K562 (cell line): ENCODE measurements around the gene TMEM141. TPM values are rescaled to one million over a fixed set of nuclear protein-coding genes. Genes with fewer than 3 reads are reported as not detected.

Experiments used
- ATAC-seq: fragments of 200-7000 bp; cut with Tn5 transposase; 3 replicates; pipeline ENCODE4 v1.9.1; 2020; ENCODE audit warnings: moderate library complexity
- BruUV-seq: library from RNA; stranded (reverse); fragments of 400-500 nt; replicated peaks from 2 replicates; lab custom pipeline; 2021; lab: Mats Ljungman, UMichigan
- CTCF ChIA-PET: fragments of 300-600 bp; formaldehyde crosslinking; extraction: SDS; loops from one replicate; lab custom pipeline; 2021; ENCODE audit warnings: low intra/inter-chr PET ratio; lab: Yijun Ruan, JAX
- POLR2A ChIA-PET: fragments of 300-600, 350-650 bp; sonication (Branson Sonifier 250); formaldehyde crosslinking; extraction: SDS; loops from one replicate; lab custom pipeline; 2021; ENCODE audit warnings: antibody characterized with exemption, inconsistent platforms; lab: Yijun Ruan, JAX
- DNase-seq, 4 experiments: peaks; one replicate each; pipeline versions ENCODE4 v3.0.0 to v3.0.0-alpha.2; 2011 to 2018; ENCODE audit warnings: low spot score in 3 of 4, mixed read lengths in 3 of 4; ENCODE audit errors: extremely low read depth in 1 of 4
- FAIRE-seq: peaks from 2 replicates; lab custom pipeline; 2011; peaks lifted over from hg19 to GRCh38; lab: Jason Lieb, UNC
- H2AFZ ChIP-seq: 2 replicates; pipeline ENCODE4 v1.6.0; 2011; ENCODE audit warnings: low read depth, low read length, control low read depth, inconsistent platforms
- H3K27ac ChIP-seq: fragments of 200-600 bp; 3 replicates; pipeline ENCODE4 v1.8.0; 2011; ENCODE audit warnings: low read depth, mild to moderate bottlenecking, control low read depth, inconsistent platforms, low read length, moderate library complexity, mixed read lengths; ENCODE audit errors: extremely low read depth
- H3K27me3 ChIP-seq, 2 experiments: fragments of 300-600 bp in 1 of 2; 2 replicates in 1 of 2; 3 replicates in 1 of 2; pipeline versions ENCODE4 v1.6.0 to v1.8.0; 2011; ENCODE audit warnings: inconsistent platforms in 2 of 2, low read length in 2 of 2, mild to moderate bottlenecking in 1 of 2, mixed read lengths in 1 of 2, moderate library complexity in 1 of 2; ENCODE audit not compliant: control insufficient read depth in 2 of 2, insufficient read depth in 2 of 2
- H3K36me3 ChIP-seq: fragments of 300-600 bp; 3 replicates; pipeline ENCODE4 v1.8.0; 2011; ENCODE audit warnings: mild to moderate bottlenecking, low read length, inconsistent platforms; ENCODE audit not compliant: control insufficient read depth, insufficient read depth
- H3K4me1 ChIP-seq, 2 experiments: fragments of 200-600 bp in 1 of 2; replicated peaks in 1 of 2; 2 replicates in 1 of 2; 3 replicates in 1 of 2; pipeline versions ENCODE4 v1.5.1 to v1.8.0; 2011; ENCODE audit warnings: inconsistent platforms in 2 of 2, low read length in 2 of 2, mild to moderate bottlenecking in 1 of 2, mixed read lengths in 1 of 2, moderate library complexity in 1 of 2; ENCODE audit not compliant: control insufficient read depth in 2 of 2, insufficient read depth in 2 of 2
- H3K4me2 ChIP-seq: 2 replicates; pipeline ENCODE4 v1.6.1; 2011; ENCODE audit warnings: low read length, control low read depth, inconsistent platforms, mixed read lengths; ENCODE audit not compliant: insufficient read depth
- H3K4me3 ChIP-seq: fragments of 200-600 bp; sonication (generic), shearing (Covaris generic); 2 replicates; pipeline ENCODE4 v1.5.1; 2016; ENCODE audit warnings: control low read depth, inconsistent platforms
- H3K79me2 ChIP-seq: fragments of 200-600 bp; 3 replicates; pipeline ENCODE4 v1.8.0; 2011; ENCODE audit warnings: low read length, inconsistent platforms; ENCODE audit not compliant: control insufficient read depth, insufficient read depth
- H3K9ac ChIP-seq, 2 experiments: 2 replicates each; pipeline versions ENCODE4 v1.6.0 to v1.6.1; 2011; ENCODE audit warnings: low read depth in 2 of 2, low read length in 2 of 2, control low read depth in 1 of 2, inconsistent platforms in 1 of 2, mild to moderate bottlenecking in 1 of 2, mixed read lengths in 1 of 2; ENCODE audit not compliant: insufficient read depth in 1 of 2
- H3K9me1 ChIP-seq: one replicate; pipeline ENCODE4 v1.6.0; 2011; ENCODE audit warnings: inconsistent platforms, mild to moderate bottlenecking, low read length, moderate library complexity; ENCODE audit not compliant: control insufficient read depth, insufficient read depth
- H3K9me3 ChIP-seq: replicated peaks from 2 replicates; pipeline ENCODE4 v1.5.1; 2011; ENCODE audit warnings: low read depth, low read length, inconsistent platforms; ENCODE audit not compliant: control insufficient read depth, insufficient read depth
- H4K20me1 ChIP-seq: replicated peaks from 2 replicates; pipeline ENCODE4 v1.6.1; 2011; ENCODE audit warnings: low read length, inconsistent platforms, mixed read lengths; ENCODE audit not compliant: control insufficient read depth, insufficient read depth
- CBX1 ChIP-seq: sonication (generic); IDR thresholded peaks from 2 replicates; pipeline ENCODE4 v1.6.1; 2016; ENCODE audit warnings: antibody characterized with exemption, low read depth, mild to moderate bottlenecking
- CREB3L1 ChIP-seq: fragments of 450-650 bp; IDR thresholded peaks from 2 replicates; pipeline ENCODE4 v1.6.1; 2014; ENCODE audit warnings: low read depth, mild to moderate bottlenecking, moderate library complexity, borderline replicate concordance
- ELF4 ChIP-seq: fragments of 450-650 bp; formaldehyde crosslinking; IDR thresholded peaks from 2 replicates; pipeline ENCODE4 v1.4.0; 2022; ENCODE audit warnings: missing genetic modification characterization
- SIN3B ChIP-seq: fragments of 450-650 bp; IDR thresholded peaks from 2 replicates; pipeline ENCODE4 v1.6.1; 2017; ENCODE audit warnings: low read depth, mild to moderate bottlenecking, moderate library complexity
- WGBS: fragments of 100-300 bp; shearing (Covaris generic); methylation state at CpG from one replicate; pipeline ENCODE4 v1.1.6; 2016; ENCODE audit warnings: low coverage, mixed read lengths; ENCODE audit not compliant: insufficient coverage; ENCODE audit errors: missing lambda C conversion rate; 5-methylcytosine and 5-hydroxymethylcytosine counted together
- in situ Hi-C: fragments of 300-500 bp; cut with MboI; formaldehyde crosslinking; loops from 4 replicates; pipeline ENCODE4 v1.15.0; 2018; ENCODE audit warnings: inconsistent platforms, mixed read lengths
- intact Hi-C: fragments of 100-400 bp; cut with micrococcal nuclease; formaldehyde crosslinking; loops from 2 replicates; pipeline ENCODE4 v1.14.2; 2022
- polyA plus RNA-seq, 8 experiments: library from polyadenylated mRNA; depleted of rRNA in 4 of 8; stranded (reverse) in 5 of 8; unstranded in 3 of 8; fragments of >200 nt; fragmentation: Nextera tagmentation in 2 of 8; fragmentation: Illumina TruSeq in 1 of 8; extraction: Ambion mirVana in 2 of 8; extraction: Trizol in 1 of 8; gene quantifications; 2 replicates each; pipeline versions ENCODE4 v1.2.1 to v1.2.3, GENCODE V29; 2011 to 2014; ENCODE audit warnings: inconsistent platforms in 1 of 8, missing spikeins in 1 of 8
- total RNA-seq, 7 experiments: library from RNA; depleted of rRNA in 6 of 7; stranded (reverse); fragments of >200 nt in 6 of 7; fragmentation: Illumina TruSeq in 2 of 7; extraction: Trizol in 2 of 7; gene quantifications; 2 replicates each; pipeline versions ENCODE4 v1.2.1 to v1.2.3, GENCODE V29; 2011 to 2021; ENCODE audit warnings: low replicate concordance in 1 of 7
- TF ChIP-seq, protein P1 (sequence below): fragments of 450-650 bp; IDR thresholded peaks from 2 replicates; pipeline ENCODE4 v1.6.1; 2018; ENCODE audit warnings: mild to moderate bottlenecking, low read depth; ENCODE audit not compliant: partially characterized antibody
- TF ChIP-seq, protein P2 (sequence below): sonication (generic); formaldehyde crosslinking; IDR thresholded peaks from 2 replicates; pipeline ENCODE4 v1.8.0; 2022; ENCODE audit warnings: mild to moderate bottlenecking, missing genetic modification reagents

Gene TMEM141
- total and polyA plus RNA-seq, 9 of the 15 experiments (the other 6 are each of a cell fraction or from before 2014, with no cell fraction given), result 21.5 to 123 (median 74.8) TPM

DNA sequence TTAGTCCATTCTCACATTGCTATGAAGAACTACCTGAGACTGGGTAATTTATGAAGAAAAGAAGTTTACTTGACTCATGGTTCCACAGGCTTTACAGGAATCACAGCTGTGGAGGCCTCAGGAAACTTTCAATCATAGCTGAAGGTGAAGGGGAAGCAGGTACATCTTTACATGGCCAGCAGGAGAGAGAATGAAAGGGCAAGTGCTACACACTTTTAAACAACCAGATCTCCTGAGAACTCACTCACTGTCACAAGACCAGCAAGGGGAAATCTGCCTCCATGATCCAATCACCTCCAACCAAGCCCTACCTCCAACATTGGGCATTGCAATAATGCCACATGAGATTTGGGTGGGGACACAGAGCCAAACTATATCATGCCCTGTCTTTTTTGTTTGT, 39.3 kb upstream of the TMEM141 start:
- no peak for ATAC-seq
- H3K36me3 ChIP-seq, result no peaks in the 10 kb centered on the region
- no peak overlapping the region for H3K4me2 ChIP-seq
- no peak overlapping the region for H2AFZ ChIP-seq
- H3K27me3 ChIP-seq, result no peaks in the 10 kb centered on the region
- H3K79me2 ChIP-seq, result no peaks in the 10 kb centered on the region
- DNase-seq, result no peak
- no peak overlapping the region for H3K9ac ChIP-seq
- POLR2A ChIA-PET, result interaction anchor here (0.5 to 1.8 kb wide), 3 partner anchors 10 to 34 kb away, joined by 3 to 6 read pairs (median 3); no protein-coding TSS in a partner anchor
- no peak overlapping the region for H3K4me3 ChIP-seq
- peaks cover 0 to 50% of the 10 kb centered on the region in 2 experiments; a peak in 3 of 5 replicates for H3K4me1 ChIP-seq
- H3K9me3 ChIP-seq, result peaks cover 13% of the 10 kb centered on the region
- no peak for FAIRE-seq
- intact Hi-C loops, result no loop called here
- in situ Hi-C loops, result no loop called here
- TF ChIP-seq, protein P1, sequence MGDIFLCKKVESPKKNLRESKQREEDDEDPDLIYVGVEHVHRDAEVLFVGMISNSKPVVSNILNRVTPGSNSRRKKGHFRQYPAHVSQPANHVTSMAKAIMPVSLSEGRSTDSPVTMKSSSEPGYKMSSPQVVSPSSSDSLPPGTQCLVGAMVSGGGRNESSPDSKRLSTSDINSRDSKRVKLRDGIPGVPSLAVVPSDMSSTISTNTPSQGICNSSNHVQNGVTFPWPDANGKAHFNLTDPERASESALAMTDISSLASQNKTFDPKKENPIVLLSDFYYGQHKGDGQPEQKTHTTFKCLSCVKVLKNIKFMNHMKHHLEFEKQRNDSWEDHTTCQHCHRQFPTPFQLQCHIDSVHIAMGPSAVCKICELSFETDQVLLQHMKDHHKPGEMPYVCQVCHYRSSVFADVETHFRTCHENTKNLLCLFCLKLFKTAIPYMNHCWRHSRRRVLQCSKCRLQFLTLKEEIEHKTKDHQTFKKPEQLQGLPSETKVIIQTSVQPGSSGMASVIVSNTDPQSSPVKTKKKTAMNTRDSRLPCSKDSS, result peak; percentile 13
- TF ChIP-seq ELF4 (CRISPR knock-in tag), result no peak
- BruUV-seq, result no TSS peak
- H3K9me1 ChIP-seq, result no peaks in the 10 kb centered on the region
- H4K20me1 ChIP-seq, result no peaks in the 10 kb centered on the region
- CTCF ChIA-PET, result no interaction called here
- no peak overlapping the region for H3K27ac ChIP-seq

DNA sequence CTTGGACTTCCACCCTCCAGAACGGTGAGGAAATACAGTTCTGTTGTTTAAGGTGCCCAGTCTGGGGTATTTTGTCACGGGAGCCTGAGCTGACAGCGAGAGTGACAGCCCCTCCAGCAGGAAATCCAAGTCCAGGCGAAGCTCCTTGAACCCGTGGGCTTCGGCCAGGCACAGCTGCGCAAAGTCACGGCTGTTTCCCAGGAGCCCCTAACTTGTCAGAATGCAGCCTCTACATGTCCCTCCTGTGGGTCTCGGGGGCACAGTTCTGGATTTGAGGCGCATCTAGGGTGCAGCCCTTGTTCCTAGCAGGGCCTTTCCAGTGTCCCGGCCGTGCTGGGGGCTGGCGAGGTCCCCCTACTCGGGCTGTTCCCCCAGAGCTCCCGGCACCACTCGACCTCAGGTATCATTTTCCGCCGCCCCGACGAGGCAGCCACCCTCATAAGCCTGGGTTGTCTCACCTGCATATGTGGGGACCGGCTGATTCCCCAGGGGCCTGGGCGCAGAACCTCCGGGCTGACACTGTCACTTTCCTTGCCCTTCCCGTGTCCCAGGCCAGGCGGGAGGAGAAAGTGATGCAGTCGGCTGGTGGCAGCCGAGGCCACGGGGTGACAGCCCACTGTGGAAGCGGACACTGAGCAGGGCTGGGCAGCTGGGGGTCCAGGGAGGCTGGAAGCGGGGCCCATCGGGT, 37.6 kb upstream of the TMEM141 start:
- H2AFZ ChIP-seq, result no peak overlapping the region
- ATAC-seq (no peak), FAIRE-seq (no peak), DNase-seq (no peak)
- H3K4me2 ChIP-seq, result no peak overlapping the region
- no peak overlapping the region for H3K27ac ChIP-seq
- in situ Hi-C loops, result no loop called here
- no peak for TF ChIP-seq CBX1
- no peak for TF ChIP-seq CREB3L1
- TF ChIP-seq SIN3B, result no peak
- TF ChIP-seq, protein P2, sequence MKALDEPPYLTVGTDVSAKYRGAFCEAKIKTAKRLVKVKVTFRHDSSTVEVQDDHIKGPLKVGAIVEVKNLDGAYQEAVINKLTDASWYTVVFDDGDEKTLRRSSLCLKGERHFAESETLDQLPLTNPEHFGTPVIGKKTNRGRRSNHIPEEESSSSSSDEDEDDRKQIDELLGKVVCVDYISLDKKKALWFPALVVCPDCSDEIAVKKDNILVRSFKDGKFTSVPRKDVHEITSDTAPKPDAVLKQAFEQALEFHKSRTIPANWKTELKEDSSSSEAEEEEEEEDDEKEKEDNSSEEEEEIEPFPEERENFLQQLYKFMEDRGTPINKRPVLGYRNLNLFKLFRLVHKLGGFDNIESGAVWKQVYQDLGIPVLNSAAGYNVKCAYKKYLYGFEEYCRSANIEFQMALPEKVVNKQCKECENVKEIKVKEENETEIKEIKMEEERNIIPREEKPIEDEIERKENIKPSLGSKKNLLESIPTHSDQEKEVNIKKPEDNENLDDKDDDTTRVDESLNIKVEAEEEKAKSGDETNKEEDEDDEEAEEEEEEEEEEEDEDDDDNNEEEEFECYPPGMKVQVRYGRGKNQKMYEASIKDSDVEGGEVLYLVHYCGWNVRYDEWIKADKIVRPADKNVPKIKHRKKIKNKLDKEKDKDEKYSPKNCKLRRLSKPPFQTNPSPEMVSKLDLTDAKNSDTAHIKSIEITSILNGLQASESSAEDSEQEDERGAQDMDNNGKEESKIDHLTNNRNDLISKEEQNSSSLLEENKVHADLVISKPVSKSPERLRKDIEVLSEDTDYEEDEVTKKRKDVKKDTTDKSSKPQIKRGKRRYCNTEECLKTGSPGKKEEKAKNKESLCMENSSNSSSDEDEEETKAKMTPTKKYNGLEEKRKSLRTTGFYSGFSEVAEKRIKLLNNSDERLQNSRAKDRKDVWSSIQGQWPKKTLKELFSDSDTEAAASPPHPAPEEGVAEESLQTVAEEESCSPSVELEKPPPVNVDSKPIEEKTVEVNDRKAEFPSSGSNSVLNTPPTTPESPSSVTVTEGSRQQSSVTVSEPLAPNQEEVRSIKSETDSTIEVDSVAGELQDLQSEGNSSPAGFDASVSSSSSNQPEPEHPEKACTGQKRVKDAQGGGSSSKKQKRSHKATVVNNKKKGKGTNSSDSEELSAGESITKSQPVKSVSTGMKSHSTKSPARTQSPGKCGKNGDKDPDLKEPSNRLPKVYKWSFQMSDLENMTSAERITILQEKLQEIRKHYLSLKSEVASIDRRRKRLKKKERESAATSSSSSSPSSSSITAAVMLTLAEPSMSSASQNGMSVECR (CRISPR knock-in tag), result no peak
- BruUV-seq, result no TSS peak
- H3K79me2 ChIP-seq, result no peaks in the 10 kb centered on the region
- intact Hi-C loops, result no loop called here
- peaks cover 13% of the 10 kb centered on the region for H3K9me3 ChIP-seq
- H3K27me3 ChIP-seq, result no peaks in the 10 kb centered on the region
- no peaks in the 10 kb centered on the region for H3K36me3 ChIP-seq
- peak overlapping the region in 1 of 2 experiments; percentile 39; a peak in 1 of 4 replicates for H3K9ac ChIP-seq
- ChIA-PET CTCF (no interaction called here), POLR2A (interaction anchor here (0.9 kb wide), 1 partner anchor 487 kb away, joined by 3 read pairs; the partner anchor contains the start of gene TUBB4B)
- H3K9me1 ChIP-seq, result no peaks in the 10 kb centered on the region
- peaks cover 0 to 45% of the 10 kb centered on the region in 2 experiments; a peak in 3 of 5 replicates for H3K4me1 ChIP-seq
- no peak overlapping the region for H3K4me3 ChIP-seq
- H4K20me1 ChIP-seq, result no peaks in the 10 kb centered on the region
- 55% methylated on average over 29 of the region's 31 CpGs for WGBS
